ENCODE results near the gene CDK5RAP3. TPM values are rescaled to one million over a fixed set of nuclear protein-coding genes. Genes with fewer than 3 reads are reported as not detected.

CDK5RAP3 gene
- total RNA-seq, 1 experiment from 2014 or later, result 255 TPM

- TF ChIP-seq ZBTB33 (IDR thresholded peaks at IDR 0.05; ENCODE audit: extremely low read depth, insufficient replicate concordance, low read length) (peak; percentile 33), MAX (IDR thresholded peaks at IDR 0.05) (peak; percentile 100)
Observed at GRCh38 chr17:47941246-47942095, 29.4 kb upstream of the CDK5RAP3 start, which contains the start of gene PNPO (continued).

- H3K4me2 ChIP-seq (ENCODE audit: low read length), result peak overlapping the region; percentile 95
- intact Hi-C loops (cut with micrococcal nuclease), result no loop called here
- ChIA-PET CTCF (interaction anchor here (1.1 to 2.3 kb wide), 10 partner anchors 8 to 101 kb away, joined by 3 to 14 read pairs (median 4); partner anchors contain the start of genes CDK5RAP3, PRR15L, SCRN2 and SP2), RAD21 (ENCODE audit: low non-redundant PET in 1 of 2, low total read pairs in 2 of 2, uncharacterized antibody in 2 of 2, unreplicated experiment in 2 of 2) (no interaction called here), POLR2A (interaction anchor here (0.9 to 1.6 kb wide), 6 partner anchors 10 to 111 kb away, joined by 3 to 6 read pairs (median 4); partner anchors contain the start of genes LRRC46, MRPL10 and PRR15L)
- H3K9me3 ChIP-seq (ENCODE audit: control insufficient read depth in 1 of 2, insufficient read depth in 1 of 2, low read depth in 1 of 2, low read length in 2 of 2), result no peaks in the 10 kb centered on the region
- no peaks in the 10 kb centered on the region for H3K9me2 ChIP-seq (ENCODE audit: insufficient read depth)
- no peak for TF ChIP-seq ZFX (IDR thresholded peaks at IDR 0.05)
- no peak for TF ChIP-seq FOSL1 (IDR thresholded peaks at IDR 0.05; ENCODE audit: low read depth)
- no peak for TF ChIP-seq ELF1 (IDR thresholded peaks at IDR 0.05; ENCODE audit: borderline replicate concordance, low read depth)
- no peak for TF ChIP-seq EZH2 (IDR thresholded peaks at IDR 0.05)
- no peak for TF ChIP-seq JUND (IDR thresholded peaks at IDR 0.05)
- no peak for TF ChIP-seq POLR2AphosphoS5 (IDR thresholded peaks at IDR 0.05; ENCODE audit: low read depth, low read length)
- no peak for TF ChIP-seq REST (IDR thresholded peaks at IDR 0.05; ENCODE audit: low read depth)
- no peak for TF ChIP-seq ZBTB33 (IDR thresholded peaks at IDR 0.05; ENCODE audit: extremely low read depth, insufficient replicate concordance, low read length)
- H3K4me1 ChIP-seq (ENCODE audit: control insufficient read depth in 1 of 2, insufficient read depth in 2 of 2, low read length in 2 of 2), result peaks cover 19 to 53% of the 10 kb centered on the region in 2 experiments
- H3K4me3 ChIP-seq (replicated peaks in 1 of 2; ENCODE audit: low read depth in 1 of 2, low read length in 2 of 2), result peak overlapping the region; percentile 88 to 92
- H3K79me2 ChIP-seq (ENCODE audit: insufficient read depth, low read length), result peaks cover 14% of the 10 kb centered on the region
- H4K20me1 ChIP-seq (ENCODE audit: insufficient read depth), result no peaks in the 10 kb centered on the region
- peak overlapping the region; percentile 90 for H3K9ac ChIP-seq (ENCODE audit: low read length)
- peak overlapping the region; percentile 81 for H3K27ac ChIP-seq (ENCODE audit: low read depth, low read length)
- DNase-seq (ENCODE audit: low read depth, low spot score) (no peak), ATAC-seq (no peak)
- no peaks in the 10 kb centered on the region for H3K27me3 ChIP-seq (ENCODE audit: insufficient read depth, low read length)
- H2AFZ ChIP-seq (ENCODE audit: low read depth, low read length, poor library complexity, severe bottlenecking), result no peak overlapping the region
- peaks cover 10 to 12% of the 10 kb centered on the region in 2 experiments; a peak in 3 of 4 replicates for H3K36me3 ChIP-seq (ENCODE audit: control insufficient read depth in 1 of 2, insufficient read depth in 2 of 2, low read length in 2 of 2)
- BruUV-seq (replicated peaks), result no TSS peak
Observed at GRCh38 chr17:47942096-47942510, 28.8 kb upstream of the CDK5RAP3 start.

Measured in HCT116 (cell line).